ENCODE results near the gene TFDP1. TPM values are rescaled to one million over a fixed set of nuclear protein-coding genes. Genes with fewer than 3 reads are reported as not detected.

The TFDP1 gene
- total RNA-seq, 6 experiments from 2014 or later = 21.7 to 26.9 (median 25.1) TPM

- WGBS (ENCODE audit: insufficient coverage, low coverage, low lambda C conversion rate, missing lambda C conversion rate) = 75% methylated on average over 8 of the region's 8 CpGs
- intact Hi-C loops (cut with DNase I) = no loop called here
- Histone ChIP-seq H3K36me3 (no peaks in the 10 kb centered on the region), H3K9me3 (peaks cover 0 to 4% (median 0%) of the 10 kb centered on the region in 4 donors), H3K4me3 (no peak overlapping the region), H3K27ac (no peak overlapping the region), H3K27me3 (no peaks in the 10 kb centered on the region), H3K4me1 (no peaks in the 10 kb centered on the region)
- TF ChIP-seq POLR2A (IDR thresholded peaks at IDR 0.05) (no peak), CTCF (IDR thresholded peaks at IDR 0.05) (no peak)
- ATAC-seq = no peak
- DNase-seq = no peak
Observed at GRCh38 chr13:113579686-113580085, 4.9 kb upstream of the TFDP1 start.

- WGBS (ENCODE audit: insufficient coverage, low coverage, low lambda C conversion rate, missing lambda C conversion rate) = 66% methylated on average over 4 of the region's 6 CpGs
- Histone ChIP-seq H3K4me3 (no peak overlapping the region), H3K27ac (no peak overlapping the region), H3K4me1 (peaks cover 0 to 6% (median 0%) of the 10 kb centered on the region in 4 donors), H3K9me3 (no peaks in the 10 kb centered on the region), H3K27me3 (no peaks in the 10 kb centered on the region), H3K36me3 (no peaks in the 10 kb centered on the region)
- TF ChIP-seq CTCF (IDR thresholded peaks at IDR 0.05) (no peak), POLR2A (IDR thresholded peaks at IDR 0.05) (no peak)
- intact Hi-C loops (cut with DNase I) = no loop called here
- DNase-seq = peak in 1 of 3 donors; percentile 5
- no peak for ATAC-seq
Observed at GRCh38 chr13:113581871-113582270, 2.7 kb upstream of the TFDP1 start.

GRCh38 chr13:113582841-113583631 is 1.5 kb upstream of the TFDP1 start:
- ATAC-seq = no peak
- Histone ChIP-seq H3K4me3 (no peak overlapping the region), H3K27me3 (no peaks in the 10 kb centered on the region), H3K36me3 (no peaks in the 10 kb centered on the region), H3K27ac (no peak overlapping the region), H3K9me3 (no peaks in the 10 kb centered on the region), H3K4me1 (peaks cover 0 to 6% (median 0%) of the 10 kb centered on the region in 4 donors)
- no peak for TF ChIP-seq CTCF (IDR thresholded peaks at IDR 0.05)
- no peak for TF ChIP-seq POLR2A (IDR thresholded peaks at IDR 0.05)
- peak in 2 of 3 donors; percentile 38 to 40 for DNase-seq
- intact Hi-C loops (cut with DNase I) = no loop called here
- WGBS (ENCODE audit: insufficient coverage, low coverage, low lambda C conversion rate, missing lambda C conversion rate) = 88% methylated on average over 8 of the region's 38 CpGs

GRCh38 chr13:113584870-113585671 is 518 bp downstream of the TFDP1 start:
- Histone ChIP-seq H3K4me1 (peaks cover 0 to 6% (median 0%) of the 10 kb centered on the region in 4 donors), H3K27ac (no peak overlapping the region), H3K4me3 (peak overlapping the region; percentile 55 to 66 (median 56)), H3K36me3 (no peaks in the 10 kb centered on the region), H3K9me3 (no peaks in the 10 kb centered on the region), H3K27me3 (no peaks in the 10 kb centered on the region)
- ATAC-seq (peak; percentile 10 to 24 (median 18)), DNase-seq (peak in 2 of 3 donors; percentile 46 to 54)
- TF ChIP-seq CTCF (IDR thresholded peaks at IDR 0.05) (no peak), POLR2A (IDR thresholded peaks at IDR 0.05) (no peak)
- 0% methylated on average over 1 of the region's 105 CpGs for WGBS (ENCODE audit: insufficient coverage, low coverage, low lambda C conversion rate, missing lambda C conversion rate)
- intact Hi-C loops (cut with DNase I) = no loop called here

Measured in right lobe of liver (tissue), 6 donors.